BJ (cell line): ENCODE data around the gene RASSF6. TPM values are rescaled to one million over a fixed set of nuclear protein-coding genes. Genes with fewer than 3 reads are reported as not detected.

Source experiments
- CTCF ChIA-PET: fragments of 350-600 bp; formaldehyde crosslinking; extraction: SDS; loops from one replicate; lab custom pipeline; 2021; ENCODE audit warnings: antibody characterized with exemption, inconsistent platforms; lab: Yijun Ruan, JAX
- POLR2A ChIA-PET: fragments of 300-600 bp; sonication (Branson Sonifier 250); formaldehyde crosslinking; extraction: SDS; loops from one replicate; lab custom pipeline; 2021; ENCODE audit warnings: antibody characterized with exemption; lab: Charles Lee
- DNase-seq: peaks from one replicate; pipeline ENCODE4 v3.0.0-alpha.2; 2011; ENCODE audit warnings: low read depth
- H3K27me3 ChIP-seq: 2 replicates; pipeline ENCODE4 v1.6.0; 2011; ENCODE audit warnings: low read length; ENCODE audit not compliant: control insufficient read depth, insufficient read depth
- H3K36me3 ChIP-seq: 2 replicates; pipeline ENCODE4 v1.5.1; 2011; ENCODE audit warnings: low read length; ENCODE audit not compliant: control insufficient read depth, insufficient read depth
- H3K4me3 ChIP-seq: 2 replicates; pipeline ENCODE4 v1.5.1; 2011; ENCODE audit warnings: low read depth, mild to moderate bottlenecking, control low read depth, low read length
- CTCF ChIP-seq: IDR thresholded peaks from 2 replicates; pipeline ENCODE4 v1.5.1; 2011; ENCODE audit warnings: low read depth, mild to moderate bottlenecking, control low read depth, inconsistent platforms, low read length, moderate library complexity; ENCODE audit not compliant: insufficient read depth
- polyA plus RNA-seq: library from polyadenylated mRNA; depleted of rRNA; stranded (reverse); fragments of >200 nt; gene quantifications from 2 replicates; pipeline ENCODE4 v1.2.3, GENCODE V29; 2011

Gene RASSF6
- polyA plus RNA-seq, 1 experiment, result not detected

GRCh38 chr4:73613130-73613529, 7.1 kb downstream of the RASSF6 start:
- DNase-seq, result no peak
- Histone ChIP-seq H3K4me3 (no peak overlapping the region), H3K27me3 (peaks cover 5% of the 10 kb centered on the region), H3K36me3 (no peaks in the 10 kb centered on the region)
- TF ChIP-seq CTCF, result no peak
- CTCF ChIA-PET, result interaction anchor here (0.9 kb wide), 1 partner anchor 12 kb away, joined by 3 read pairs; no protein-coding TSS in a partner anchor
- POLR2A ChIA-PET, result no interaction called here

GRCh38 chr4:73612032-73612431, 8.2 kb downstream of the RASSF6 start:
- POLR2A ChIA-PET, result no interaction called here
- TF ChIP-seq CTCF, result no peak
- no peak for DNase-seq
- Histone ChIP-seq H3K36me3 (no peaks in the 10 kb centered on the region), H3K27me3 (peaks cover 5% of the 10 kb centered on the region), H3K4me3 (no peak overlapping the region)
- CTCF ChIA-PET, result no interaction called here

- Histone ChIP-seq H3K4me3 (no peak overlapping the region), H3K36me3 (no peaks in the 10 kb centered on the region), H3K27me3 (peaks cover 6% of the 10 kb centered on the region)
- DNase-seq, result no peak
- ChIA-PET CTCF (no interaction called here), POLR2A (no interaction called here)
- no peak for TF ChIP-seq CTCF
These were observed 10.5 kb downstream of the RASSF6 start for GRCh38 chr4:73609706-73610105.

- H3K4me3 ChIP-seq, result no peak overlapping the region
- CTCF ChIA-PET, result no interaction called here
- POLR2A ChIA-PET, result no interaction called here
- DNase-seq, result no peak
- peaks cover 6% of the 10 kb centered on the region for H3K27me3 ChIP-seq
- H3K36me3 ChIP-seq, result no peaks in the 10 kb centered on the region
- TF ChIP-seq CTCF, result no peak
These were observed 11.3 kb downstream of the RASSF6 start for GRCh38 chr4:73608689-73609594.

- H3K27me3 ChIP-seq, result peaks cover 6% of the 10 kb centered on the region
- H3K36me3 ChIP-seq, result no peaks in the 10 kb centered on the region
- no peak for DNase-seq
- H3K4me3 ChIP-seq, result no peak overlapping the region
- TF ChIP-seq CTCF, result no peak
- ChIA-PET CTCF (no interaction called here), POLR2A (no interaction called here)
These were observed 12.7 kb downstream of the RASSF6 start for GRCh38 chr4:73607375-73608033.
